H1 (cell line): ENCODE results near the gene FOXK1. TPM values are rescaled to one million over a fixed set of nuclear protein-coding genes. Genes with fewer than 3 reads are reported as not detected.

Experiments used
- CBX5 ChIP-seq: fragments of 300-800, 300-1000 bp; sonication (generic); IDR thresholded peaks from 2 replicates; pipeline ENCODE4 v1.7.1; 2016; ENCODE audit warnings: antibody characterized with exemption, low read length, low read depth
- CHD2 ChIP-seq: IDR thresholded peaks from 2 replicates; pipeline ENCODE4 v1.6.1; 2012; ENCODE audit warnings: low read length, improper control_type of control experiment
- E2F6 ChIP-seq: IDR thresholded peaks from 2 replicates; pipeline ENCODE4 v1.6.1; 2012; ENCODE audit warnings: inconsistent platforms
- GABPA ChIP-seq: IDR thresholded peaks from 2 replicates; pipeline ENCODE4 v1.6.1; 2011; ENCODE audit warnings: mild to moderate bottlenecking, low read length, moderate library complexity, borderline replicate concordance; ENCODE audit not compliant: insufficient read depth
- KDM5A ChIP-seq: fragments of 200-600 bp; IDR thresholded peaks from 2 replicates; pipeline ENCODE4 v1.7.1; 2012; ENCODE audit warnings: mild to moderate bottlenecking, low read length, inconsistent platforms, mixed read lengths
- POU5F1 ChIP-seq: IDR thresholded peaks from 2 replicates; pipeline ENCODE4 v1.6.1; 2011; ENCODE audit warnings: low read depth, mild to moderate bottlenecking, low read length, moderate library complexity
- SP1 ChIP-seq: IDR thresholded peaks from 2 replicates; pipeline ENCODE4 v1.6.1; 2011; ENCODE audit warnings: low read depth, low read length
- polyA plus RNA-seq, 7 experiments: library from polyadenylated mRNA; depleted of rRNA in 3 of 7; stranded (reverse) in 5 of 7; unstranded in 2 of 7; fragments of >200 nt in 5 of 7; fragments of 200-250 nt in 2 of 7; gene quantifications; 1 replicate in 5 of 7; 2 replicates in 1 of 7; 4 replicates in 1 of 7; pipeline versions ENCODE4 v1.2.1 to v1.2.3, GENCODE V29; 2011 to 2013; ENCODE audit warnings: missing spikeins in 2 of 7, mixed read lengths in 2 of 7
- total RNA-seq: library from RNA; stranded (reverse); fragmentation: NEBNext Ultra II Directional; extraction: Animal tissue kit (Norgen Biotek cat#: 25700); gene quantifications from 2 replicates; pipeline ENCODE4 v1.2.1, GENCODE V29; 2021

FOXK1 gene
- total and polyA plus RNA-seq, 2 of the 8 experiments (the other 6 are each of a cell fraction or from before 2014, with no cell fraction given), result 2.0 to 8.5 TPM

GRCh38 chr7:4714161-4714700 is 32.1 kb downstream of the FOXK1 start (continued):
- TF ChIP-seq GABPA (no peak), SP1 (no peak), CBX5 (no peak), POU5F1 (no peak), KDM5A (no peak), E2F6 (no peak), CHD2 (no peak)
